Measurements from ENCODE around the gene ZNF792. TPM values are rescaled to one million over a fixed set of nuclear protein-coding genes. Genes with fewer than 3 reads are reported as not detected.
A peak's percentile ranks its signal among the peaks of the same experiment; 100 is the strongest.
"Not testable (repeated sequence)": the region's sequence is repeated elsewhere in the genome, so short reads cannot be mapped to it uniquely, and the experiment has no call there.

Gene ZNF792
- polyA plus RNA-seq, 1 donor = 2.7 TPM

GRCh38 chr19:34970185-34970780, 6.3 kb upstream of the ZNF792 start:
- not testable (repeated sequence) for DNase-seq

- no peak for DNase-seq
Measured at GRCh38 chr19:34969721-34970120, 5.7 kb upstream of the ZNF792 start.

- DNase-seq = no peak
Measured at GRCh38 chr19:34967551-34967950, 3.5 kb upstream of the ZNF792 start.

- not testable (repeated sequence) for DNase-seq
Measured at GRCh38 chr19:34965505-34965904, 1.5 kb upstream of the ZNF792 start.

- no peak for DNase-seq
Measured at GRCh38 chr19:34964598-34964997, 569 bp upstream of the ZNF792 start.

- no peak for DNase-seq
Measured at GRCh38 chr19:34962687-34963572, 1.1 kb downstream of the ZNF792 start.

GRCh38 chr19:34961775-34962686, 2.0 kb downstream of the ZNF792 start:
- no peak for DNase-seq

- DNase-seq = no peak
Measured at GRCh38 chr19:34960940-34961679, 2.9 kb downstream of the ZNF792 start.

GRCh38 chr19:34960103-34960805, 3.8 kb downstream of the ZNF792 start:
- no peak for DNase-seq

- no peak for DNase-seq
Measured at GRCh38 chr19:34959021-34959420, 5.0 kb downstream of the ZNF792 start.

GRCh38 chr19:34957830-34958751, 5.9 kb downstream of the ZNF792 start:
- DNase-seq = no peak

- DNase-seq = no peak
Measured at GRCh38 chr19:34953092-34953491, 10.9 kb downstream of the ZNF792 start.

- no peak for DNase-seq
Measured at GRCh38 chr19:34943861-34944573, 20.0 kb downstream of the ZNF792 start.

- DNase-seq = no peak
Measured at GRCh38 chr19:34938886-34939285, 25.1 kb downstream of the ZNF792 start.

GRCh38 chr19:34936184-34936583, 27.8 kb downstream of the ZNF792 start:
- DNase-seq = no peak

GRCh38 chr19:34932494-34932893, 31.5 kb downstream of the ZNF792 start:
- no peak for DNase-seq

GRCh38 chr19:34926685-34927375, 37.2 kb downstream of the ZNF792 start, which contains the start of gene ZNF30:
Gene ZNF30 (plus strand): TSS chr19:34926903. CDS start chr19:34929948, 3,045 bp downstream.
- peak; percentile 91 for DNase-seq

GRCh38 chr19:34926361-34926684, 37.7 kb downstream of the ZNF792 start:
- DNase-seq = no peak

GRCh38 chr19:34925278-34925855, 38.7 kb downstream of the ZNF792 start:
- DNase-seq = no peak

Data from hindlimb muscle (tissue), 1 donor.